ENCODE results near the gene CSNK1G2.

DNA sequence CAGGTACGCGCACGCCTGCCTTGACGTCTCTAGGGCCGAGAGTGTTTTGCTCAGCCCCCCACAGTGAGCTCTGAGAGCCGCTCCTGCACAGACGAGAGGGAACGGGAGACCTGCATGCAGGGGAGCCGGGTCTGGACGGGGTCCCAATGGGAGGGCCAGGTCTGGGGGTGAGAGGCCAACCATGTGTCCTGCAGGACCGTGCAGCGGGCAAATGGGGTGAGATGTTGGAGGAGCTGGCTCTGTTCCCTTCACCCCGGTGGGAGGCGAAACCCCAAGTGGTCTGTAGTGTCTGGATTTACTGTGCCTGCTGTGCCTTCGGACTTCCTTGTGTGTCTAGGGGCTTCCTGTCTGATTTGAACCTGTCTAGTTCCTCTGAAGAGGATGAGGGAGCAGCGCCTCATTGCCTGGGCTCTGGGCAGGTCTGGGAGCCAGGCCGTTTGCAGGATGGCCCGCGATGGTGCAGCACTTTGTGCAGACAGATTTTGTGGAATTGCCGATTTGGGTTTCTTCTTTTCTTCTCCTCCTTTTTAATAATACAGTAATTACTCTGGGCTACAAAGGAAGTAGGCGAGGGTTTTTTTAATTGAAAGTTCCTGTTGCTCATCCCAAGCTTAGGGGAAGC is 2.1 kb downstream of the CSNK1G2 start:
- TF ChIP-seq CTCF (IDR thresholded peaks at IDR 0.05): no peak
- no peak for TF ChIP-seq ZFX (IDR thresholded peaks at IDR 0.05; ENCODE audit: borderline replicate concordance)
